K562 treated with DMSO at 1 percent for 4 hours (cell line): Measurements from ENCODE around the gene RGS10. TPM values are rescaled to one million over a fixed set of nuclear protein-coding genes. Genes with fewer than 3 reads are reported as not detected.

Experiments
- total RNA-seq: library from RNA; unstranded; fragments of 300-600 nt; gene quantifications from 2 replicates; pipeline ENCODE4 v1.2.3, GENCODE V29; 2022; ENCODE audit not compliant: insufficient read depth

The RGS10 gene, protein sequence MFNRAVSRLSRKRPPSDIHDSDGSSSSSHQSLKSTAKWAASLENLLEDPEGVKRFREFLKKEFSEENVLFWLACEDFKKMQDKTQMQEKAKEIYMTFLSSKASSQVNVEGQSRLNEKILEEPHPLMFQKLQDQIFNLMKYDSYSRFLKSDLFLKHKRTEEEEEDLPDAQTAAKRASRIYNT
- 64.1 and 68.3 TPM in 2 replicates for total RNA-seq

GRCh38 chr10:119542357-119542987 lies at the start of gene RGS10:
RGS10 (minus strand) TSS chr10:119542719; CDS start chr10:119542638, 81 bp downstream.

Other genes with a start within 250 kb of the RGS10 start
- gene TIAL1, start 54.2 kb upstream of the RGS10 start, total RNA-seq: 33.9 and 51.7 TPM in 2 replicates
- gene BAG3, start 108.7 kb upstream of the RGS10 start, total RNA-seq: 29.7 and 38.4 TPM in 2 replicates
- gene INPP5F, start 183.3 kb upstream of the RGS10 start, total RNA-seq: 3.5 and 4.1 TPM in 2 replicates